ENCODE measurements around the gene VAT1L.

GRCh38 chr16:77840673-77841501 lies 52.5 kb downstream of the VAT1L start:
- no peak for TF ChIP-seq CTCF (IDR thresholded peaks at IDR 0.05)
- TF ChIP-seq POLR2A (IDR thresholded peaks at IDR 0.05): no peak

Data from adrenal gland (tissue), 5 donors.